ENCODE measurements around the gene FER.

FER gene

GRCh38 chr5:108728566-108729241 is 19.0 kb upstream of the FER start:
- no peaks in the 10 kb centered on the region for H3K27me3 ChIP-seq (ENCODE audit: insufficient read depth, low read length)
- H3K4me1 ChIP-seq (ENCODE audit: insufficient read depth, low read length): no peaks in the 10 kb centered on the region
- H2AFZ ChIP-seq (ENCODE audit: low read depth, low read length): peak overlapping the region; percentile 18
- no peaks in the 10 kb centered on the region for H3K36me3 ChIP-seq (ENCODE audit: insufficient read depth, low read length)
- H3K4me3 ChIP-seq (ENCODE audit: low read length): peak overlapping the region; percentile 33
- H3K9me3 ChIP-seq (ENCODE audit: low read length): no peaks in the 10 kb centered on the region

- Histone ChIP-seq H3K4me3 (ENCODE audit: low read length) (no peak overlapping the region), H3K9me3 (ENCODE audit: low read length) (no peaks in the 10 kb centered on the region), H3K36me3 (ENCODE audit: insufficient read depth, low read length) (no peaks in the 10 kb centered on the region), H2AFZ (ENCODE audit: low read depth, low read length) (no peak overlapping the region), H3K27me3 (ENCODE audit: insufficient read depth, low read length) (no peaks in the 10 kb centered on the region), H3K4me1 (ENCODE audit: insufficient read depth, low read length) (no peaks in the 10 kb centered on the region)
Measured at GRCh38 chr5:108729242-108729615, 18.5 kb upstream of the FER start.

GRCh38 chr5:108730617-108731340 is 16.9 kb upstream of the FER start:
- H3K9me3 ChIP-seq (ENCODE audit: low read length): no peaks in the 10 kb centered on the region
- no peaks in the 10 kb centered on the region for H3K36me3 ChIP-seq (ENCODE audit: insufficient read depth, low read length)
- no peaks in the 10 kb centered on the region for H3K27me3 ChIP-seq (ENCODE audit: insufficient read depth, low read length)
- H3K4me1 ChIP-seq (ENCODE audit: insufficient read depth, low read length): no peaks in the 10 kb centered on the region
- no peak overlapping the region for H3K4me3 ChIP-seq (ENCODE audit: low read length)
- no peak overlapping the region for H2AFZ ChIP-seq (ENCODE audit: low read depth, low read length)

GRCh38 chr5:108735790-108736189 is 11.9 kb upstream of the FER start:
- no peaks in the 10 kb centered on the region for H3K36me3 ChIP-seq (ENCODE audit: insufficient read depth, low read length)
- no peaks in the 10 kb centered on the region for H3K4me1 ChIP-seq (ENCODE audit: insufficient read depth, low read length)
- H2AFZ ChIP-seq (ENCODE audit: low read depth, low read length): no peak overlapping the region
- H3K27me3 ChIP-seq (ENCODE audit: insufficient read depth, low read length): no peaks in the 10 kb centered on the region
- no peaks in the 10 kb centered on the region for H3K9me3 ChIP-seq (ENCODE audit: low read length)
- no peak overlapping the region for H3K4me3 ChIP-seq (ENCODE audit: low read length)

GRCh38 chr5:108736855-108737254 is 10.8 kb upstream of the FER start:
- Histone ChIP-seq H3K27me3 (ENCODE audit: insufficient read depth, low read length) (no peaks in the 10 kb centered on the region), H3K4me3 (ENCODE audit: low read length) (no peak overlapping the region), H3K9me3 (ENCODE audit: low read length) (no peaks in the 10 kb centered on the region), H3K4me1 (ENCODE audit: insufficient read depth, low read length) (no peaks in the 10 kb centered on the region), H2AFZ (ENCODE audit: low read depth, low read length) (no peak overlapping the region), H3K36me3 (ENCODE audit: insufficient read depth, low read length) (no peaks in the 10 kb centered on the region)

GRCh38 chr5:108739376-108739775 is 8.3 kb upstream of the FER start:
- Histone ChIP-seq H2AFZ (ENCODE audit: low read depth, low read length) (no peak overlapping the region), H3K4me1 (ENCODE audit: insufficient read depth, low read length) (peaks cover 17% of the 10 kb centered on the region), H3K27me3 (ENCODE audit: insufficient read depth, low read length) (no peaks in the 10 kb centered on the region), H3K9me3 (ENCODE audit: low read length) (no peaks in the 10 kb centered on the region), H3K4me3 (ENCODE audit: low read length) (no peak overlapping the region), H3K36me3 (ENCODE audit: insufficient read depth, low read length) (no peaks in the 10 kb centered on the region)

GRCh38 chr5:108739906-108740305 is 7.8 kb upstream of the FER start:
- Histone ChIP-seq H2AFZ (ENCODE audit: low read depth, low read length) (no peak overlapping the region), H3K27me3 (ENCODE audit: insufficient read depth, low read length) (no peaks in the 10 kb centered on the region), H3K9me3 (ENCODE audit: low read length) (no peaks in the 10 kb centered on the region)

GRCh38 chr5:108743319-108743718 is 4.4 kb upstream of the FER start:
- no peaks in the 10 kb centered on the region for H3K9me3 ChIP-seq (ENCODE audit: low read length)
- no peak overlapping the region for H2AFZ ChIP-seq (ENCODE audit: low read depth, low read length)
- no peaks in the 10 kb centered on the region for H3K27me3 ChIP-seq (ENCODE audit: insufficient read depth, low read length)
- H3K36me3 ChIP-seq (ENCODE audit: insufficient read depth, low read length): no peaks in the 10 kb centered on the region
- H3K4me3 ChIP-seq (ENCODE audit: low read length): no peak overlapping the region
- H3K4me1 ChIP-seq (ENCODE audit: insufficient read depth, low read length): peaks cover 25% of the 10 kb centered on the region

More at GRCh38 chr5:108739906-108740305, 7.8 kb upstream of the FER start:
- peaks cover 17% of the 10 kb centered on the region for H3K4me1 ChIP-seq (ENCODE audit: insufficient read depth, low read length)
- H3K36me3 ChIP-seq (ENCODE audit: insufficient read depth, low read length): no peaks in the 10 kb centered on the region
- H3K4me3 ChIP-seq (ENCODE audit: low read length): no peak overlapping the region

GRCh38 chr5:108743846-108744245 is 3.9 kb upstream of the FER start:
- Histone ChIP-seq H3K4me3 (ENCODE audit: low read length) (no peak overlapping the region), H3K36me3 (ENCODE audit: insufficient read depth, low read length) (no peaks in the 10 kb centered on the region), H3K4me1 (ENCODE audit: insufficient read depth, low read length) (peaks cover 25% of the 10 kb centered on the region), H3K27me3 (ENCODE audit: insufficient read depth, low read length) (no peaks in the 10 kb centered on the region), H2AFZ (ENCODE audit: low read depth, low read length) (no peak overlapping the region), H3K9me3 (ENCODE audit: low read length) (no peaks in the 10 kb centered on the region)

- Histone ChIP-seq H2AFZ (ENCODE audit: low read depth, low read length) (peak overlapping the region; percentile 70), H3K4me3 (ENCODE audit: low read length) (peak overlapping the region; percentile 77), H3K36me3 (ENCODE audit: insufficient read depth, low read length) (no peaks in the 10 kb centered on the region), H3K27me3 (ENCODE audit: insufficient read depth, low read length) (no peaks in the 10 kb centered on the region), H3K9me3 (ENCODE audit: low read length) (no peaks in the 10 kb centered on the region), H3K4me1 (ENCODE audit: insufficient read depth, low read length) (peaks cover 33% of the 10 kb centered on the region)
Measured at GRCh38 chr5:108747111-108747773, 455 bp upstream of the FER start.

GRCh38 chr5:108748401-108749127 is 867 bp downstream of the FER start:
- Histone ChIP-seq H2AFZ (ENCODE audit: low read depth, low read length) (peak overlapping the region; percentile 70), H3K36me3 (ENCODE audit: insufficient read depth, low read length) (no peaks in the 10 kb centered on the region), H3K9me3 (ENCODE audit: low read length) (no peaks in the 10 kb centered on the region), H3K4me1 (ENCODE audit: insufficient read depth, low read length) (peaks cover 24% of the 10 kb centered on the region), H3K27me3 (ENCODE audit: insufficient read depth, low read length) (no peaks in the 10 kb centered on the region), H3K4me3 (ENCODE audit: low read length) (peak overlapping the region; percentile 77)

GRCh38 chr5:108749128-108749861 is 1.6 kb downstream of the FER start:
- peak overlapping the region; percentile 70 for H2AFZ ChIP-seq (ENCODE audit: low read depth, low read length)
- no peaks in the 10 kb centered on the region for H3K9me3 ChIP-seq (ENCODE audit: low read length)
- H3K4me3 ChIP-seq (ENCODE audit: low read length): peak overlapping the region; percentile 77
- H3K27me3 ChIP-seq (ENCODE audit: insufficient read depth, low read length): no peaks in the 10 kb centered on the region
- peaks cover 17% of the 10 kb centered on the region for H3K4me1 ChIP-seq (ENCODE audit: insufficient read depth, low read length)
- no peaks in the 10 kb centered on the region for H3K36me3 ChIP-seq (ENCODE audit: insufficient read depth, low read length)
